Measurements from ENCODE around the gene P3H1.

Gene P3H1

GRCh38 chr1:42743317-42744147, 23.3 kb downstream of the P3H1 start:
- no peak for DNase-seq

- DNase-seq, result no peak
Observed at GRCh38 chr1:42742617-42743316, 24.1 kb downstream of the P3H1 start.

GRCh38 chr1:42742141-42742540, 24.7 kb downstream of the P3H1 start:
- DNase-seq, result no peak

- no peak for DNase-seq
Observed at GRCh38 chr1:42741706-42742105, 25.1 kb downstream of the P3H1 start.

GRCh38 chr1:42740851-42741580, 25.8 kb downstream of the P3H1 start:
- no peak for DNase-seq

GRCh38 chr1:42739753-42740700, 26.8 kb downstream of the P3H1 start, which contains the start of gene CLDN19:
CLDN19 (minus strand) TSS chr1:42740236; CDS start chr1:42740063, 173 bp downstream.
- DNase-seq, result no peak

- no peak for DNase-seq
Observed at GRCh38 chr1:42738678-42739226, 28.1 kb downstream of the P3H1 start.

GRCh38 chr1:42737986-42738677, 28.7 kb downstream of the P3H1 start:
- DNase-seq, result no peak

GRCh38 chr1:42737257-42737656, 29.6 kb downstream of the P3H1 start:
- DNase-seq, result no peak

GRCh38 chr1:42736571-42737200, 30.1 kb downstream of the P3H1 start:
- no peak for DNase-seq

- DNase-seq, result no peak
Observed at GRCh38 chr1:42736152-42736551, 30.7 kb downstream of the P3H1 start.

- DNase-seq, result no peak
Observed at GRCh38 chr1:42735477-42736105, 31.2 kb downstream of the P3H1 start.

GRCh38 chr1:42735056-42735455, 31.8 kb downstream of the P3H1 start:
- no peak for DNase-seq

GRCh38 chr1:42734201-42735035, 32.4 kb downstream of the P3H1 start:
- DNase-seq, result no peak

GRCh38 chr1:42733415-42734200, 33.2 kb downstream of the P3H1 start:
- no peak for DNase-seq

GRCh38 chr1:42732126-42732680, 34.6 kb downstream of the P3H1 start:
- no peak for DNase-seq

- DNase-seq, result no peak
Observed at GRCh38 chr1:42731585-42731984, 35.2 kb downstream of the P3H1 start.

- DNase-seq, result no peak
Observed at GRCh38 chr1:42730988-42731387, 35.8 kb downstream of the P3H1 start.
